Panc1 (cell line): Measurements from ENCODE around the gene MGMT. TPM values are rescaled to one million over a fixed set of nuclear protein-coding genes. Genes with fewer than 3 reads are reported as not detected.

Experiments used
- ATAC-seq: fragments of 200-7000 bp; cut with Tn5 transposase; 2 replicates; pipeline ENCODE4 v1.9.1; 2020; ENCODE audit warnings: mild to moderate bottlenecking, moderate library complexity
- BruUV-seq: library from RNA; stranded (reverse); fragments of 400-500 nt; replicated peaks from 2 replicates; lab custom pipeline; 2021; lab: Mats Ljungman, UMichigan
- CTCF ChIA-PET: fragments of 300-600 bp; sonication (Branson Sonifier 250); formaldehyde crosslinking; loops from one replicate; lab custom pipeline; 2022; ENCODE audit warnings: antibody characterized with exemption; lab: Charles Lee
- POLR2A ChIA-PET: fragments of 300-600 bp; sonication (Branson Sonifier 250); formaldehyde crosslinking; loops from one replicate; lab custom pipeline; 2022; ENCODE audit warnings: antibody characterized with exemption; lab: Charles Lee
- DNase-seq: peaks from one replicate; pipeline ENCODE4 v3.0.0-alpha.2; 2010; ENCODE audit warnings: low read depth, low spot score
- H3K27ac ChIP-seq: 2 replicates; pipeline ENCODE4 v1.5.1; 2011; ENCODE audit warnings: mild to moderate bottlenecking, low read length, inconsistent platforms
- H3K27me3 ChIP-seq: fragments of 200-500 bp; sonication (Bioruptor generic); 2 replicates; pipeline ENCODE4 v1.6.0; 2014; ENCODE audit warnings: low read length, inconsistent platforms; ENCODE audit not compliant: control insufficient read depth, insufficient read depth
- H3K36me3 ChIP-seq: fragments of 200-500 bp; sonication (Bioruptor generic); 2 replicates; pipeline ENCODE4 v1.5.1; 2014; ENCODE audit warnings: inconsistent platforms, mild to moderate bottlenecking, low read length, moderate library complexity; ENCODE audit not compliant: control insufficient read depth, insufficient read depth
- H3K4me1 ChIP-seq: 2 replicates; pipeline ENCODE4 v1.5.1; 2011; ENCODE audit warnings: inconsistent platforms, mild to moderate bottlenecking, low read length, moderate library complexity; ENCODE audit not compliant: control insufficient read depth, insufficient read depth
- H3K4me3 ChIP-seq, 2 experiments: 2 replicates each; pipeline ENCODE4 v1.5.1; 2011 to 2012; ENCODE audit warnings: low read depth in 2 of 2, low read length in 2 of 2, mild to moderate bottlenecking in 2 of 2, inconsistent platforms in 1 of 2, moderate library complexity in 1 of 2
- H3K9me3 ChIP-seq: fragments of 200-500 bp; sonication (Bioruptor generic); 2 replicates; pipeline ENCODE4 v1.5.1; 2014; ENCODE audit warnings: low read depth, mild to moderate bottlenecking, inconsistent platforms, low read length, moderate library complexity; ENCODE audit not compliant: control insufficient read depth, insufficient read depth
- CTCF ChIP-seq: fragments of 450-650 bp; IDR thresholded peaks from 2 replicates; pipeline ENCODE4 v1.5.1; 2017; ENCODE audit warnings: mild to moderate bottlenecking
- POLR2AphosphoS5 ChIP-seq: IDR thresholded peaks from 2 replicates; pipeline ENCODE4 v1.6.1; 2012; ENCODE audit warnings: mild to moderate bottlenecking, low read depth, low read length, moderate library complexity
- REST ChIP-seq, 2 experiments: IDR thresholded peaks; 2 replicates each; pipeline ENCODE4 v1.6.1; 2011 to 2012; ENCODE audit warnings: low read depth in 2 of 2, control low read depth in 1 of 2, low read length in 1 of 2, mild to moderate bottlenecking in 1 of 2, moderate library complexity in 1 of 2; ENCODE audit not compliant: insufficient read depth in 1 of 2
- SIN3A ChIP-seq: IDR thresholded peaks from 2 replicates; pipeline ENCODE4 v1.6.1; 2012; ENCODE audit warnings: low read depth, mild to moderate bottlenecking, low read length, moderate library complexity, borderline replicate concordance; ENCODE audit not compliant: insufficient read depth
- TCF7L2 ChIP-seq: IDR thresholded peaks from 2 replicates; pipeline ENCODE4 v1.6.1; 2011; ENCODE audit warnings: mild to moderate bottlenecking, low read depth, low read length, inconsistent platforms
- in situ Hi-C: cut with HindIII; loops from 2 replicates; pipeline ENCODE4 v1.10.0; 2016; ENCODE audit warnings: low sequenced_read_pairs, low pct_unique_long_range_greater_than_20kb
- intact Hi-C: fragments of 100-400 bp; cut with micrococcal nuclease; formaldehyde crosslinking; loops from one replicate; pipeline ENCODE4 v1.10.0; 2022; ENCODE audit not compliant: unreplicated experiment
- total RNA-seq: library from RNA; stranded (reverse); gene quantifications from one replicate; pipeline ENCODE4 v1.2.1, GENCODE V29; 2021; ENCODE audit not compliant: unreplicated experiment

Gene MGMT
- total RNA-seq, 1 experiment from 2014 or later = 27.3 TPM

GRCh38 chr10:129418496-129419225 is 48.4 kb upstream of the MGMT start:
- H3K27ac ChIP-seq = no peak overlapping the region
- intact Hi-C loops = no loop called here

GRCh38 chr10:129419397-129419796 is 47.6 kb upstream of the MGMT start:
- intact Hi-C loops = no loop called here
- no peaks in the 10 kb centered on the region for H3K36me3 ChIP-seq
- DNase-seq = no peak
- no TSS peak for BruUV-seq
- CTCF ChIA-PET = no interaction called here
- H3K9me3 ChIP-seq = no peaks in the 10 kb centered on the region
- H3K27ac ChIP-seq = no peak overlapping the region
- peaks cover 18% of the 10 kb centered on the region for H3K27me3 ChIP-seq
- H3K4me3 ChIP-seq = no peak overlapping the region
- TF ChIP-seq TCF7L2 = no peak
- TF ChIP-seq POLR2AphosphoS5 = no peak
- TF ChIP-seq REST (IDR thresholded peaks at IDR 0.05; ENCODE audit: insufficient read depth in 1 of 2, low read depth in 2 of 2, low read length in 1 of 2) = no peak
- TF ChIP-seq SIN3A = no peak
- TF ChIP-seq CTCF = no peak
- ATAC-seq = no peak
- POLR2A ChIA-PET = no interaction called here
- no peaks in the 10 kb centered on the region for H3K4me1 ChIP-seq
- in situ Hi-C loops = no loop called here

More at GRCh38 chr10:129418496-129419225, 48.4 kb upstream of the MGMT start:
- CTCF ChIA-PET = no interaction called here
- no peak for ATAC-seq
- no peak for TF ChIP-seq POLR2AphosphoS5
- TF ChIP-seq TCF7L2 = no peak
- no peak for TF ChIP-seq REST (IDR thresholded peaks at IDR 0.05; ENCODE audit: insufficient read depth in 1 of 2, low read depth in 2 of 2, low read length in 1 of 2)
- TF ChIP-seq SIN3A = no peak
- TF ChIP-seq CTCF = no peak
- Histone ChIP-seq H3K9me3 (no peaks in the 10 kb centered on the region), H3K4me1 (no peaks in the 10 kb centered on the region), H3K27me3 (peaks cover 18% of the 10 kb centered on the region), H3K36me3 (no peaks in the 10 kb centered on the region), H3K4me3 (no peak overlapping the region)
- POLR2A ChIA-PET = no interaction called here
- no peak for DNase-seq
- no TSS peak for BruUV-seq
- in situ Hi-C loops = no loop called here
